K562 (cell line): Measurements from ENCODE around the gene SPPL3. TPM values are rescaled to one million over a fixed set of nuclear protein-coding genes. Genes with fewer than 3 reads are reported as not detected.
A peak's percentile ranks its signal among the peaks of the same experiment; 100 is the strongest.

ENCODE experiments used
- ATAC-seq: fragments of 200-7000 bp; cut with Tn5 transposase; 3 replicates; pipeline ENCODE4 v1.9.1; 2020; ENCODE audit warnings: moderate library complexity
- BruUV-seq: library from RNA; stranded (reverse); fragments of 400-500 nt; replicated peaks from 2 replicates; lab custom pipeline; 2021; lab: Mats Ljungman, UMichigan
- CTCF ChIA-PET: fragments of 300-600 bp; formaldehyde crosslinking; extraction: SDS; loops from one replicate; lab custom pipeline; 2021; ENCODE audit warnings: low intra/inter-chr PET ratio; lab: Yijun Ruan, JAX
- POLR2A ChIA-PET: fragments of 300-600, 350-650 bp; sonication (Branson Sonifier 250); formaldehyde crosslinking; extraction: SDS; loops from one replicate; lab custom pipeline; 2021; ENCODE audit warnings: antibody characterized with exemption, inconsistent platforms; lab: Yijun Ruan, JAX
- DNase-seq, 4 experiments: peaks; one replicate each; pipeline versions ENCODE4 v3.0.0 to v3.0.0-alpha.2; 2011 to 2018; ENCODE audit warnings: low spot score in 3 of 4, mixed read lengths in 3 of 4; ENCODE audit errors: extremely low read depth in 1 of 4
- FAIRE-seq: peaks from 2 replicates; lab custom pipeline; 2011; peaks lifted over from hg19 to GRCh38; lab: Jason Lieb, UNC
- H2AFZ ChIP-seq: 2 replicates; pipeline ENCODE4 v1.6.0; 2011; ENCODE audit warnings: low read depth, low read length, control low read depth, inconsistent platforms
- H3K27ac ChIP-seq: fragments of 200-600 bp; 3 replicates; pipeline ENCODE4 v1.8.0; 2011; ENCODE audit warnings: low read depth, mild to moderate bottlenecking, control low read depth, inconsistent platforms, low read length, moderate library complexity, mixed read lengths; ENCODE audit errors: extremely low read depth
- H3K27me3 ChIP-seq, 2 experiments: fragments of 300-600 bp in 1 of 2; 2 replicates in 1 of 2; 3 replicates in 1 of 2; pipeline versions ENCODE4 v1.6.0 to v1.8.0; 2011; ENCODE audit warnings: inconsistent platforms in 2 of 2, low read length in 2 of 2, mild to moderate bottlenecking in 1 of 2, mixed read lengths in 1 of 2, moderate library complexity in 1 of 2; ENCODE audit not compliant: control insufficient read depth in 2 of 2, insufficient read depth in 2 of 2
- H3K36me3 ChIP-seq: fragments of 300-600 bp; 3 replicates; pipeline ENCODE4 v1.8.0; 2011; ENCODE audit warnings: mild to moderate bottlenecking, low read length, inconsistent platforms; ENCODE audit not compliant: control insufficient read depth, insufficient read depth
- H3K4me1 ChIP-seq, 2 experiments: fragments of 200-600 bp in 1 of 2; replicated peaks in 1 of 2; 2 replicates in 1 of 2; 3 replicates in 1 of 2; pipeline versions ENCODE4 v1.5.1 to v1.8.0; 2011; ENCODE audit warnings: inconsistent platforms in 2 of 2, low read length in 2 of 2, mild to moderate bottlenecking in 1 of 2, mixed read lengths in 1 of 2, moderate library complexity in 1 of 2; ENCODE audit not compliant: control insufficient read depth in 2 of 2, insufficient read depth in 2 of 2
- H3K4me2 ChIP-seq: 2 replicates; pipeline ENCODE4 v1.6.1; 2011; ENCODE audit warnings: low read length, control low read depth, inconsistent platforms, mixed read lengths; ENCODE audit not compliant: insufficient read depth
- H3K4me3 ChIP-seq: fragments of 200-600 bp; sonication (generic), shearing (Covaris generic); 2 replicates; pipeline ENCODE4 v1.5.1; 2016; ENCODE audit warnings: control low read depth, inconsistent platforms
- H3K79me2 ChIP-seq: fragments of 200-600 bp; 3 replicates; pipeline ENCODE4 v1.8.0; 2011; ENCODE audit warnings: low read length, inconsistent platforms; ENCODE audit not compliant: control insufficient read depth, insufficient read depth
- H3K9ac ChIP-seq, 2 experiments: 2 replicates each; pipeline versions ENCODE4 v1.6.0 to v1.6.1; 2011; ENCODE audit warnings: low read depth in 2 of 2, low read length in 2 of 2, control low read depth in 1 of 2, inconsistent platforms in 1 of 2, mild to moderate bottlenecking in 1 of 2, mixed read lengths in 1 of 2; ENCODE audit not compliant: insufficient read depth in 1 of 2
- H3K9me1 ChIP-seq: one replicate; pipeline ENCODE4 v1.6.0; 2011; ENCODE audit warnings: inconsistent platforms, mild to moderate bottlenecking, low read length, moderate library complexity; ENCODE audit not compliant: control insufficient read depth, insufficient read depth
- H3K9me3 ChIP-seq: replicated peaks from 2 replicates; pipeline ENCODE4 v1.5.1; 2011; ENCODE audit warnings: low read depth, low read length, inconsistent platforms; ENCODE audit not compliant: control insufficient read depth, insufficient read depth
- H4K20me1 ChIP-seq: replicated peaks from 2 replicates; pipeline ENCODE4 v1.6.1; 2011; ENCODE audit warnings: low read length, inconsistent platforms, mixed read lengths; ENCODE audit not compliant: control insufficient read depth, insufficient read depth
- BCOR ChIP-seq: fragments of 450-650 bp; IDR thresholded peaks from 2 replicates; pipeline ENCODE4 v1.6.1; 2016
- CCNT2 ChIP-seq: IDR thresholded peaks from 2 replicates; pipeline ENCODE4 v1.6.1; 2011; ENCODE audit warnings: borderline replicate concordance, low read depth, mild to moderate bottlenecking, moderate library complexity, mixed read lengths, low read length; ENCODE audit not compliant: insufficient read length; ENCODE audit errors: extremely low read depth
- DLX4 ChIP-seq: fragments of 250-450 bp; sonication (Bioruptor Pico); IDR thresholded peaks from 2 replicates; pipeline ENCODE4 v1.6.1; 2021; ENCODE audit warnings: mild to moderate bottlenecking
- KDM5B ChIP-seq: fragments of 200-600 bp; sonication (generic); IDR thresholded peaks from 2 replicates; pipeline ENCODE4 v1.6.1; 2012; ENCODE audit warnings: low read depth, mild to moderate bottlenecking, moderate library complexity, low read length, control low read depth, inconsistent platforms; ENCODE audit not compliant: insufficient replicate concordance
- KLF1 ChIP-seq: fragments of 450-650 bp; IDR thresholded peaks from 2 replicates; pipeline ENCODE4 v1.6.1; 2016; ENCODE audit warnings: missing genetic modification characterization, missing compliant biosample characterization
- RBM25 ChIP-seq: fragments of 200-400 bp; formaldehyde crosslinking; IDR thresholded peaks from 2 replicates; pipeline ENCODE4 v1.6.1; 2018; ENCODE audit warnings: low read length, low read depth, moderate library complexity; ENCODE audit not compliant: severe bottlenecking
- SMARCA5 ChIP-seq: fragments of 450-650 bp; IDR thresholded peaks from 2 replicates; pipeline ENCODE4 v1.6.1; 2016
- TRIM28 ChIP-seq: fragments of 450-650 bp; IDR thresholded peaks from 2 replicates; pipeline ENCODE4 v1.6.1; 2017
- ZFP36 ChIP-seq: fragments of 150-350 bp; IDR thresholded peaks from 2 replicates; pipeline ENCODE4 v1.6.1; 2018; ENCODE audit warnings: low read length, low read depth; ENCODE audit not compliant: partially characterized antibody
- ZNF316 ChIP-seq: fragments of 450-650 bp; IDR thresholded peaks from 2 replicates; pipeline ENCODE4 v1.6.1; 2016
- ZNF407 ChIP-seq: fragments of 450-650 bp; IDR thresholded peaks from 2 replicates; pipeline ENCODE4 v1.6.1; 2016; ENCODE audit warnings: low read depth
- ZZZ3 ChIP-seq: fragments of 450-650 bp; IDR thresholded peaks from 2 replicates; pipeline ENCODE4 v1.6.1; 2016; ENCODE audit warnings: antibody characterized with exemption, mild to moderate bottlenecking, moderate library complexity
- WGBS: fragments of 100-300 bp; shearing (Covaris generic); methylation state at CpG from one replicate; pipeline ENCODE4 v1.1.6; 2016; ENCODE audit warnings: low coverage, mixed read lengths; ENCODE audit not compliant: insufficient coverage; ENCODE audit errors: missing lambda C conversion rate; 5-methylcytosine and 5-hydroxymethylcytosine counted together
- in situ Hi-C: fragments of 300-500 bp; cut with MboI; formaldehyde crosslinking; loops from 4 replicates; pipeline ENCODE4 v1.15.0; 2018; ENCODE audit warnings: inconsistent platforms, mixed read lengths
- intact Hi-C: fragments of 100-400 bp; cut with micrococcal nuclease; formaldehyde crosslinking; loops from 2 replicates; pipeline ENCODE4 v1.14.2; 2022
- polyA plus RNA-seq, 8 experiments: library from polyadenylated mRNA; depleted of rRNA in 4 of 8; stranded (reverse) in 5 of 8; unstranded in 3 of 8; fragments of >200 nt; fragmentation: Nextera tagmentation in 2 of 8; fragmentation: Illumina TruSeq in 1 of 8; extraction: Ambion mirVana in 2 of 8; extraction: Trizol in 1 of 8; gene quantifications; 2 replicates each; pipeline versions ENCODE4 v1.2.1 to v1.2.3, GENCODE V29; 2011 to 2014; ENCODE audit warnings: inconsistent platforms in 1 of 8, missing spikeins in 1 of 8
- total RNA-seq, 7 experiments: library from RNA; depleted of rRNA in 6 of 7; stranded (reverse); fragments of >200 nt in 6 of 7; fragmentation: Illumina TruSeq in 2 of 7; extraction: Trizol in 2 of 7; gene quantifications; 2 replicates each; pipeline versions ENCODE4 v1.2.1 to v1.2.3, GENCODE V29; 2011 to 2021; ENCODE audit warnings: low replicate concordance in 1 of 7

The SPPL3 gene
- total and polyA plus RNA-seq, 9 of the 15 experiments (the other 6 are each of a cell fraction or from before 2014, with no cell fraction given): 2.9 to 32.1 (median 7.1) TPM

DNA sequence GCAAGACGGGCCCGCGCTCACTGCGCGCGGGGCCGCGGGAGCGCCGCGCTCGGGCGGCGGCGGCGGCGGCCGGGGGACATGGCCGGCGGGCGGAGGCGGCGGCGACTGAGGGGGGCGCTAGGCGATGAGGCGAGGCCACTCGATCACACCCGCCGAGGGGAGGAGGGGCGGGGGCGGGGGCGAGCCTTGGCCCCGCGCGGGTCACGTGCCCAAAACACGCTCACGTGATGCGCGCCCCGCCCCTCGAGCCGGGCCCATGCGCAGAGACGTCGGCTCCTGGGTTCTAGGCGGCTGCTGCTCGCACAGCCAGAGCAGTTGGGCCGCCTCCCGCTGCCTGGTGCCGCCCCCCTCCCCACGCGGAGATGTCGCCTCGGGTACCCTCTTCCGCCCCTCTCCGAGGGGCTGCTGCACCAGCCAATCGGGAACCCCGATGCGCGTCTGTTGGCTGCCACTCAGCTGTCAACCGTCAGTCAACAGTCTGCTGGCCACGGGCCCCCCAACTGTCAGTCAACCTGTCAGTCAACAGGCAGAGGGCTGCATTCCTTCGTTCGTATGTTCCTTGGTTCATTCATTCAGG is at the start of gene SPPL3 (continued):
- peak; percentile 47 for TF ChIP-seq CCNT2
- TF ChIP-seq, all 486 proteins: peak for 91

DNA sequence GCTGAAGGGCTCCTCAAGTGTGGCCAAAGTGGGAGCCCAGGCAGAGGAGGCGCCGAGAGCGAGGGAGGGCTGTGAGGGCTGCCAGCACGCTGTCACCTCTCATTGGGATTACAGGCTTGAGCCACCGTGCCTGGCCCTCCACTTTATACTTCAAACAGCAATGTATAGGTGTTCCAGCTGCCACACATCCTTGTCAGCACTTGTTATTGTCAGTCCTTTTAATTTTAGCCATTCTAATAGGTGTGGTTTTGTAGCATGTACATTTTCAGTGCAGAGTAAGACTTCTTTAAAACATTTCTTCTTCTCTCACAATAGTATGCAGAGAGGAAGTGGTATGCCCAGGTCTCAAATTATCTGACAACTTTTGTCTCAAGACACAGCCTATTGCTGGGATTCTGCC is 46.6 kb upstream of the SPPL3 start:
- Histone ChIP-seq H3K9me1 (no peaks in the 10 kb centered on the region), H3K4me1 (no peaks in the 10 kb centered on the region; a peak in 3 of 5 replicates), H2AFZ (no peak overlapping the region), H3K9me3 (no peaks in the 10 kb centered on the region), H3K4me3 (no peak overlapping the region), H3K27me3 (no peaks in the 10 kb centered on the region), H3K4me2 (no peak overlapping the region), H3K9ac (no peak overlapping the region), H3K27ac (no peak overlapping the region), H3K79me2 (no peaks in the 10 kb centered on the region), H3K36me3 (no peaks in the 10 kb centered on the region), H4K20me1 (no peaks in the 10 kb centered on the region)
- TF ChIP-seq KDM5B (no peak), BCOR (peak; percentile 33; the same call in 1 of the 2 replicates), TRIM28 (peak; percentile 44; the same call in 1 of the 2 replicates), DLX4 (CRISPR knock-in tag) (no peak), SMARCA5 (no peak), KLF1 (tag) (no peak), ZNF316 (peak; percentile 18; the same call in 1 of the 2 replicates), ZFP36 (peak; percentile 23), RBM25 (peak; percentile 48), ZNF407 (0 out of 2 replicates have a peak, but pooled peaks have one; percentile 42), ZZZ3 (no peak)
- no peak for ATAC-seq
- POLR2A ChIA-PET: interaction anchor here (1.1 kb wide), 1 partner anchor 16 kb away, joined by 5 read pairs; no protein-coding TSS in a partner anchor
- intact Hi-C loops: no loop called here
- no TSS peak for BruUV-seq
- 72% methylated on average over 3 of the region's 5 CpGs for WGBS
- in situ Hi-C loops: no loop called here
- no peak for FAIRE-seq
- CTCF ChIA-PET: no interaction called here
- DNase-seq: no peak
